Upper lobe of left lung (tissue), 4 donors: ENCODE measurements around the gene EFNA5.

ENCODE experiments used
- CTCF ChIP-seq, 6 experiments: fragments of 450-650 bp in 4 of 6; fragments of 200-600 bp in 2 of 6; sonication (generic) in 2 of 6; IDR thresholded peaks; one replicate each; pipeline ENCODE4 v1.5.1; 2016 to 2019; ENCODE audit warnings: antibody characterized with exemption in 6 of 6
- POLR2A ChIP-seq, 4 donors: fragments of 450-650 bp; IDR thresholded peaks; one replicate each; pipeline ENCODE4 v1.5.1; 2016 to 2017; ENCODE audit warnings: antibody characterized with exemption in 4 of 4, mild to moderate bottlenecking in 2 of 4
- POLR2AphosphoS5 ChIP-seq, 2 donors: sonication (generic); formaldehyde crosslinking; IDR thresholded peaks; one replicate each; pipeline ENCODE4 v1.5.1; 2017; ENCODE audit warnings: antibody characterized with exemption in 2 of 2

DNA sequence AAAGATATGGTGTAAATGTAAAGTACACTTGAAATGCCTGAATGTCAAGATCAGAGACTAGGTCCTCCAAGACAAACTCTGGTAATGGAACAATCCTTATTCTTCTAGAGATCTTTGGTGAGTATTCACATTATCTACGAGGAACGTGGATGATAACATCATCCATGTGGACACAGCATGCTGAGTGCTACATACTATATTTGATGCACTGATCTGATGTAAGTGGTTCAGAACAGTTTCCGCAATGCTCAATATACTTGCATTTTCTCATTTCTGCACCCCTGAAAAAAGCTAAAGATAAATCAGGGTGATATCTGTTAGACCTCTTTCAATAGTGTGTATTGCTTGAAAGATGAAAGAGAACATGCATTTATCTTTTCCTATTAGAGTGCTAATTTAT lies 226.8 kb downstream of the EFNA5 start:
- TF ChIP-seq CTCF (IDR thresholded peaks at IDR 0.05) (no peak), POLR2AphosphoS5 (IDR thresholded peaks at IDR 0.05) (no peak), POLR2A (IDR thresholded peaks at IDR 0.05) (no peak)
